ENCODE results near the gene ARMC9. TPM values are rescaled to one million over a fixed set of nuclear protein-coding genes. Genes with fewer than 3 reads are reported as not detected.

The ARMC9 gene
- total and polyA plus RNA-seq, 2 donors (not counting 3 experiments of a cell fraction or from before 2014, with no cell fraction given): 16.4 to 24.2 TPM

GRCh38 chr2:231223001-231223375 lies 24.6 kb downstream of the ARMC9 start:
- no peak overlapping the region for H3K4me2 ChIP-seq (ENCODE audit: insufficient read depth, low read length)
- H3K9ac ChIP-seq (replicated peaks; ENCODE audit: extremely low read depth, insufficient read depth, low read length): no peak overlapping the region
- CTCF ChIA-PET: interaction anchor here (2.2 to 7.7 kb wide), 3 partner anchors 120 to 229 kb away, joined by 17 to 67 read pairs (median 27); no protein-coding TSS in a partner anchor
- no peak overlapping the region for H2AFZ ChIP-seq (ENCODE audit: low read depth, low read length)
- no peaks in the 10 kb centered on the region for H3K9me1 ChIP-seq (replicated peaks; ENCODE audit: control insufficient read depth, extremely low read depth, insufficient read depth, low read length)
- H3K27me3 ChIP-seq (ENCODE audit: control insufficient read depth in 2 of 2, insufficient read depth in 2 of 2, low read length in 2 of 2): no peaks in the 10 kb centered on the region
- H3K36me3 ChIP-seq (ENCODE audit: control insufficient read depth in 2 of 2, extremely low read depth in 1 of 2, insufficient read depth in 2 of 2, low read length in 2 of 2): peaks cover 0 to 2% of the 10 kb centered on the region in 2 experiments
- no peak overlapping the region for H3K27ac ChIP-seq (ENCODE audit: insufficient read depth, low read depth, low read length)
- POLR2A ChIA-PET: no interaction called here
- H3K4me3 ChIP-seq (replicated peaks in 1 of 3; ENCODE audit: insufficient read depth in 1 of 3, low read depth in 1 of 3, low read length in 3 of 3): no peak overlapping the region
- H4K20me1 ChIP-seq (replicated peaks; ENCODE audit: control insufficient read depth, extremely low read depth, insufficient read depth, low read length): no peaks in the 10 kb centered on the region
- H3K4me1 ChIP-seq (ENCODE audit: control insufficient read depth, extremely low read depth, insufficient read depth, low read length): no peaks in the 10 kb centered on the region
- no peaks in the 10 kb centered on the region for H3K9me3 ChIP-seq (replicated peaks; ENCODE audit: control insufficient read depth, insufficient read depth, low read length)
- intact Hi-C loops (cut with micrococcal nuclease): no loop called here
- no TSS peak for BruUV-seq (replicated peaks)
- no peaks in the 10 kb centered on the region for H3K79me2 ChIP-seq (ENCODE audit: control insufficient read depth, insufficient read depth, low read length)
- DNase-seq (ENCODE audit: low read depth, low spot score) (no peak), FAIRE-seq (no peak)
- dilution Hi-C loops (cut with MboI; ENCODE audit: extremely low pct_ligation_motif_present, low sequenced_read_pairs): no loop called here
- no peak for TF ChIP-seq JUN (IDR thresholded peaks at IDR 0.05; ENCODE audit: borderline replicate concordance, insufficient read depth, insufficient read length, low read depth)
- no peak for TF ChIP-seq MAX (IDR thresholded peaks at IDR 0.05; ENCODE audit: insufficient read depth, insufficient read length)
- no peak for TF ChIP-seq CTCF (IDR thresholded peaks at IDR 0.05; ENCODE audit: extremely low read depth in 1 of 2, insufficient read depth in 1 of 2, low read depth in 1 of 2, low read length in 2 of 2)
- TF ChIP-seq POLR2A (IDR thresholded peaks at IDR 0.05; ENCODE audit: low read depth, low read length): no peak
- no peak for TF ChIP-seq FOS (IDR thresholded peaks at IDR 0.05; ENCODE audit: borderline replicate concordance, insufficient read depth, low read length)
- no peak for TF ChIP-seq MYC (IDR thresholded peaks at IDR 0.05; ENCODE audit: low read depth, low read length)
- TF ChIP-seq EZH2 (IDR thresholded peaks at IDR 0.05; ENCODE audit: borderline replicate concordance, low read depth, low read length, severe bottlenecking): no peak
- TF ChIP-seq POLR2AphosphoS5 (IDR thresholded peaks at IDR 0.05; ENCODE audit: insufficient read depth, low read depth, low read length): no peak
- TF ChIP-seq GATA2 (IDR thresholded peaks at IDR 0.05; ENCODE audit: insufficient read depth, insufficient read length, low read depth, low read length): no peak

Measured in endothelial cell of umbilical vein (primary cell).